ENCODE measurements around the gene CP. TPM values are rescaled to one million over a fixed set of nuclear protein-coding genes. Genes with fewer than 3 reads are reported as not detected.
"Not testable (repeated sequence)": the region's sequence is repeated elsewhere in the genome, so short reads cannot be mapped to it uniquely, and the experiment has no call there.

CP gene
- total and polyA plus RNA-seq, 12 donors, result 0.48 to 17.2 (median 5.4) TPM

GRCh38 chr3:149198611-149199010 is 23.0 kb downstream of the CP start:
- Histone ChIP-seq H3K27me3 (no peaks in the 10 kb centered on the region), H3K4me1 (replicated peaks in 1 of 2) (no peaks in the 10 kb centered on the region), H3K4me3 (no peak overlapping the region), H3K27ac (no peak overlapping the region), H3K36me3 (replicated peaks in 1 of 2) (no peaks in the 10 kb centered on the region), H3K9me3 (replicated peaks in 1 of 3) (no peaks in the 10 kb centered on the region)
- 66 to 74% (median 70%) methylated on average over 7 of the region's 7 CpGs for WGBS, 4 donors
- DNase-seq, result no peak
- TF ChIP-seq CTCF (IDR thresholded peaks at IDR 0.05) (no peak), POLR2A (IDR thresholded peaks at IDR 0.05) (no peak)
- intact Hi-C loops (cut with DNase I), result no loop called here

- Histone ChIP-seq H3K27ac (no peak overlapping the region), H3K36me3 (replicated peaks in 1 of 2) (no peaks in the 10 kb centered on the region), H3K4me3 (no peak overlapping the region), H3K27me3 (no peaks in the 10 kb centered on the region), H3K4me1 (replicated peaks in 1 of 2) (no peaks in the 10 kb centered on the region), H3K9me3 (replicated peaks in 1 of 3) (no peaks in the 10 kb centered on the region)
- WGBS, 4 donors, result 39 to 56% (median 47%) methylated on average over 5 of the region's 5 CpGs
- peak in 1 of 7 donors; percentile 3 for DNase-seq
- intact Hi-C loops (cut with DNase I), result no loop called here
- TF ChIP-seq CTCF (IDR thresholded peaks at IDR 0.05) (no peak), POLR2A (IDR thresholded peaks at IDR 0.05) (no peak)
These were observed 24.0 kb downstream of the CP start for GRCh38 chr3:149197669-149198068.

GRCh38 chr3:149196805-149197592 is 24.6 kb downstream of the CP start:
- H3K27me3 ChIP-seq; intact Hi-C loops (cut with DNase I); H3K4me1 ChIP-seq (replicated peaks in 1 of 2); H3K27ac ChIP-seq; H3K4me3 ChIP-seq; DNase-seq; H3K36me3 ChIP-seq (replicated peaks in 1 of 2); H3K9me3 ChIP-seq (replicated peaks in 1 of 3): not testable (repeated sequence)
- WGBS, 4 donors, result 76 to 81% (median 81%) methylated on average over 12 of the region's 12 CpGs

- H3K4me1 ChIP-seq (replicated peaks in 1 of 2), result no peaks in the 10 kb centered on the region
- H3K27me3 ChIP-seq, result no peaks in the 10 kb centered on the region
- TF ChIP-seq CTCF (IDR thresholded peaks at IDR 0.05), result no peak
- no peak for TF ChIP-seq POLR2A (IDR thresholded peaks at IDR 0.05)
- no peaks in the 10 kb centered on the region for H3K9me3 ChIP-seq (replicated peaks in 1 of 3)
- H3K27ac ChIP-seq, result no peak overlapping the region
- no peak overlapping the region for H3K4me3 ChIP-seq
- no peak for DNase-seq
- H3K36me3 ChIP-seq (replicated peaks in 1 of 2), result no peaks in the 10 kb centered on the region
- WGBS, 4 donors, result 62 to 75% (median 67%) methylated on average over 1 of the region's 1 CpG
- intact Hi-C loops (cut with DNase I), result no loop called here
These were observed 26.4 kb downstream of the CP start for GRCh38 chr3:149195221-149195620.

- H3K9me3 ChIP-seq (replicated peaks in 1 of 3), result no peaks in the 10 kb centered on the region
- TF ChIP-seq POLR2A (IDR thresholded peaks at IDR 0.05) (no peak), CTCF (IDR thresholded peaks at IDR 0.05) (no peak)
- H3K36me3 ChIP-seq (replicated peaks in 1 of 2), result no peaks in the 10 kb centered on the region
- no peak overlapping the region for H3K27ac ChIP-seq
- intact Hi-C loops (cut with DNase I), result loop anchor here in 1 of 2 donors (10.0 kb wide), 1 partner anchor 64 kb away; the partner anchor contains the start of gene HPS3
- WGBS, 4 donors, result 67 to 86% (median 78%) methylated on average over 2 of the region's 2 CpGs
- H3K27me3 ChIP-seq, result no peaks in the 10 kb centered on the region
- H3K4me1 ChIP-seq (replicated peaks in 1 of 2), result no peaks in the 10 kb centered on the region
- no peak overlapping the region for H3K4me3 ChIP-seq
- DNase-seq, result no peak
These were observed 33.1 kb downstream of the CP start for GRCh38 chr3:149188494-149188893.
